CD14-positive monocyte (primary cell): ENCODE measurements around the gene CSGALNACT2. TPM values are rescaled to one million over a fixed set of nuclear protein-coding genes. Genes with fewer than 3 reads are reported as not detected.
A peak's percentile ranks its signal among the peaks of the same experiment; 100 is the strongest.

ENCODE experiments used
- DNase-seq, 3 donors: peaks; one replicate each; pipeline ENCODE4 v3.0.0-alpha.2; 2011 to 2022
- H2AFZ ChIP-seq: 2 replicates; pipeline ENCODE4 v1.6.0; 2012; ENCODE audit warnings: mild to moderate bottlenecking, low read depth, low read length, inconsistent platforms; ENCODE audit not compliant: insufficient read depth, poor library complexity, severe bottlenecking
- H3K27ac ChIP-seq, 2 donors: 1 replicate in 1 of 2; 2 replicates in 1 of 2; pipeline ENCODE4 v1.5.1; 2012 to 2013; ENCODE audit warnings: low read length in 2 of 2, control low read depth in 1 of 2, inconsistent platforms in 1 of 2, low read depth in 1 of 2, mild to moderate bottlenecking in 1 of 2
- H3K27me3 ChIP-seq, 2 donors: one replicate each; pipeline versions ENCODE4 v1.6.0 to v1.6.1; 2011 to 2013; ENCODE audit warnings: low read length in 2 of 2; ENCODE audit not compliant: control insufficient read depth in 2 of 2, insufficient read depth in 2 of 2
- H3K36me3 ChIP-seq, 2 donors: replicated peaks in 1 of 2; 1 replicate in 1 of 2; 2 replicates in 1 of 2; pipeline versions ENCODE4 v1.5.1 to v1.6.1; 2012 to 2013; ENCODE audit warnings: low read length in 2 of 2, control low read depth in 1 of 2, inconsistent platforms in 1 of 2, mild to moderate bottlenecking in 1 of 2; ENCODE audit not compliant: insufficient read depth in 2 of 2, control insufficient read depth in 1 of 2
- H3K4me1 ChIP-seq, 2 donors: 1 replicate in 1 of 2; 2 replicates in 1 of 2; pipeline versions ENCODE4 v1.5.1 to v1.6.1; 2012 to 2013; ENCODE audit warnings: low read length in 2 of 2, control low read depth in 1 of 2, inconsistent platforms in 1 of 2, mild to moderate bottlenecking in 1 of 2, moderate library complexity in 1 of 2; ENCODE audit not compliant: insufficient read depth in 2 of 2, control insufficient read depth in 1 of 2
- H3K4me2 ChIP-seq: replicated peaks from 2 replicates; pipeline ENCODE3; 2012; ENCODE audit warnings: low read length, moderate library complexity, mild to moderate bottlenecking; ENCODE audit not compliant: poor library complexity, severe bottlenecking; ENCODE audit errors: extremely low read depth
- H3K4me3 ChIP-seq, 3 experiments: fragments of 200-600 bp in 1 of 3; sonication (generic) in 1 of 3; replicated peaks in 1 of 3; 1 replicate in 2 of 3; 2 replicates in 1 of 3; pipeline ENCODE4 v1.5.1; 2011 to 2013; ENCODE audit warnings: low read length in 3 of 3, mild to moderate bottlenecking in 3 of 3, control low read depth in 2 of 3, low read depth in 2 of 3, inconsistent platforms in 1 of 3, moderate library complexity in 1 of 3
- H3K79me2 ChIP-seq: 2 replicates; pipeline ENCODE4 v1.6.0; 2012; ENCODE audit warnings: mild to moderate bottlenecking, control low read depth, inconsistent platforms, low read length, moderate library complexity; ENCODE audit not compliant: insufficient read depth
- H3K9ac ChIP-seq: 2 replicates; pipeline ENCODE4 v1.6.0; 2017; ENCODE audit warnings: low read length, mild to moderate bottlenecking; ENCODE audit not compliant: insufficient read depth, poor library complexity, severe bottlenecking
- H3K9me3 ChIP-seq, 2 donors: replicated peaks in 1 of 2; 1 replicate in 1 of 2; 2 replicates in 1 of 2; pipeline versions ENCODE4 v1.5.1 to v1.6.1; 2012 to 2013; ENCODE audit warnings: low read length in 2 of 2, control low read depth in 1 of 2; ENCODE audit not compliant: control insufficient read depth in 1 of 2, insufficient read depth in 1 of 2
- H4K20me1 ChIP-seq: 2 replicates; pipeline ENCODE4 v1.6.0; 2012; ENCODE audit warnings: mild to moderate bottlenecking, low read length, control low read depth, moderate library complexity; ENCODE audit not compliant: insufficient read depth
- H3K27ac Mint-ChIP-seq, 7 donors: one replicate each; pipeline ENCODE4 v1.8.0; 2020; ENCODE audit warnings: mild to moderate bottlenecking in 7 of 7, mixed read lengths in 7 of 7, moderate library complexity in 6 of 7, inconsistent platforms in 2 of 7
- H3K27me3 Mint-ChIP-seq, 3 donors: one replicate each; pipeline ENCODE4 v1.8.0; 2021 to 2022; ENCODE audit warnings: low read depth in 3 of 3, mild to moderate bottlenecking in 3 of 3, mixed read lengths in 3 of 3, moderate library complexity in 3 of 3, inconsistent platforms in 1 of 3
- H3K36me3 Mint-ChIP-seq, 2 donors: one replicate each; pipeline ENCODE4 v1.8.0; 2020; ENCODE audit warnings: mixed read lengths in 2 of 2, inconsistent platforms in 1 of 2, mild to moderate bottlenecking in 1 of 2
- H3K4me1 Mint-ChIP-seq: one replicate; pipeline ENCODE4 v1.8.0; 2020; ENCODE audit warnings: mild to moderate bottlenecking, mixed read lengths
- H3K4me3 Mint-ChIP-seq, 2 donors: one replicate each; pipeline ENCODE4 v1.8.0; 2020; ENCODE audit warnings: mild to moderate bottlenecking in 2 of 2, mixed read lengths in 2 of 2, moderate library complexity in 1 of 2
- H3K9me3 Mint-ChIP-seq, 7 donors: one replicate each; pipeline ENCODE4 v1.8.0; 2020 to 2022; ENCODE audit warnings: mixed read lengths in 7 of 7, mild to moderate bottlenecking in 6 of 7, moderate library complexity in 6 of 7, inconsistent platforms in 2 of 7
- WGBS: methylation state at CpG from one replicate; pipeline ENCODE4 v1.1.5; 2013; ENCODE audit warnings: missing lambda C conversion rate; ENCODE audit not compliant: insufficient coverage; 5-methylcytosine and 5-hydroxymethylcytosine counted together
- intact Hi-C, 2 donors: fragments of 100-400 bp; cut with micrococcal nuclease; formaldehyde crosslinking; loops; one replicate each; pipeline versions ENCODE4 v1.15.0 to v1.15.1; 2023
- polyA plus RNA-seq, 3 donors: library from polyadenylated mRNA; depleted of rRNA in 1 of 3; unstranded in 2 of 3; stranded (reverse) in 1 of 3; fragments of 300-500 nt in 2 of 3; fragments of >200 nt in 1 of 3; fragmentation: Illumina TruSeq in 2 of 3; gene quantifications; 1 replicate in 2 of 3; 2 replicates in 1 of 3; pipeline ENCODE4 v1.2.3, GENCODE V29; 2012 to 2021
- TF ChIP-seq, protein P1 (sequence below): fragments of 200-600 bp; IDR thresholded peaks from one replicate; pipeline ENCODE4 v1.8.0; 2022; ENCODE audit warnings: antibody characterized with exemption, mild to moderate bottlenecking

CSGALNACT2 gene
- polyA plus RNA-seq, 3 donors: 43.7 to 80.1 (median 48.2) TPM

- H3K27ac Mint-ChIP-seq: peak overlapping the region in 4 of 7 donors; percentile 2 to 81 (median 72)
- H3K4me1 Mint-ChIP-seq: peaks cover 5% of the 10 kb centered on the region
- Histone ChIP-seq H3K4me3 (no peak overlapping the region), H3K4me2 (no peak overlapping the region), H3K4me1 (no peaks in the 10 kb centered on the region), H3K9me3 (no peaks in the 10 kb centered on the region), H3K36me3 (peaks cover 4 to 24% of the 10 kb centered on the region in 2 donors), H4K20me1 (peaks cover 48% of the 10 kb centered on the region), H3K27ac (no peak overlapping the region), H2AFZ (no peak overlapping the region), H3K79me2 (no peaks in the 10 kb centered on the region), H3K27me3 (no peaks in the 10 kb centered on the region), H3K9ac (no peak overlapping the region)
- peaks cover 0 to 2% (median 1%) of the 10 kb centered on the region in 3 donors for H3K27me3 Mint-ChIP-seq
- H3K36me3 Mint-ChIP-seq: peaks cover 19 to 30% of the 10 kb centered on the region in 2 donors
- no peak for DNase-seq
- 93% methylated on average over 5 of the region's 8 CpGs for WGBS
- H3K9me3 Mint-ChIP-seq: no peaks in the 10 kb centered on the region
- intact Hi-C loops: no loop called here
- no peak overlapping the region for H3K4me3 Mint-ChIP-seq
- TF ChIP-seq, protein P1, sequence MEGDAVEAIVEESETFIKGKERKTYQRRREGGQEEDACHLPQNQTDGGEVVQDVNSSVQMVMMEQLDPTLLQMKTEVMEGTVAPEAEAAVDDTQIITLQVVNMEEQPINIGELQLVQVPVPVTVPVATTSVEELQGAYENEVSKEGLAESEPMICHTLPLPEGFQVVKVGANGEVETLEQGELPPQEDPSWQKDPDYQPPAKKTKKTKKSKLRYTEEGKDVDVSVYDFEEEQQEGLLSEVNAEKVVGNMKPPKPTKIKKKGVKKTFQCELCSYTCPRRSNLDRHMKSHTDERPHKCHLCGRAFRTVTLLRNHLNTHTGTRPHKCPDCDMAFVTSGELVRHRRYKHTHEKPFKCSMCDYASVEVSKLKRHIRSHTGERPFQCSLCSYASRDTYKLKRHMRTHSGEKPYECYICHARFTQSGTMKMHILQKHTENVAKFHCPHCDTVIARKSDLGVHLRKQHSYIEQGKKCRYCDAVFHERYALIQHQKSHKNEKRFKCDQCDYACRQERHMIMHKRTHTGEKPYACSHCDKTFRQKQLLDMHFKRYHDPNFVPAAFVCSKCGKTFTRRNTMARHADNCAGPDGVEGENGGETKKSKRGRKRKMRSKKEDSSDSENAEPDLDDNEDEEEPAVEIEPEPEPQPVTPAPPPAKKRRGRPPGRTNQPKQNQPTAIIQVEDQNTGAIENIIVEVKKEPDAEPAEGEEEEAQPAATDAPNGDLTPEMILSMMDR: no peak
These were observed 55.3 kb downstream of the CSGALNACT2 start for GRCh38 chr10:43193496-43194080.

- H3K4me3 Mint-ChIP-seq: no peak overlapping the region
- TF ChIP-seq, protein P1: no peak
These were observed 56.0 kb downstream of the CSGALNACT2 start for GRCh38 chr10:43194266-43194665.

More at GRCh38 chr10:43194266-43194665, 56.0 kb downstream of the CSGALNACT2 start:
- intact Hi-C loops: no loop called here
- peaks cover 16 to 23% of the 10 kb centered on the region in 2 donors for H3K36me3 Mint-ChIP-seq
- Histone ChIP-seq H3K79me2 (no peaks in the 10 kb centered on the region), H4K20me1 (peaks cover 42% of the 10 kb centered on the region), H3K4me3 (no peak overlapping the region), H3K27me3 (no peaks in the 10 kb centered on the region), H3K9ac (no peak overlapping the region), H3K4me2 (no peak overlapping the region), H3K4me1 (no peaks in the 10 kb centered on the region), H3K9me3 (no peaks in the 10 kb centered on the region), H3K36me3 (peaks cover 0 to 17% of the 10 kb centered on the region in 2 donors), H3K27ac (no peak overlapping the region), H2AFZ (no peak overlapping the region)
- no peak for DNase-seq
- H3K27ac Mint-ChIP-seq: peak overlapping the region in 3 of 7 donors; percentile 2 to 81 (median 4)
- WGBS: 95% methylated on average over 2 of the region's 4 CpGs
- H3K4me1 Mint-ChIP-seq: peaks cover 4% of the 10 kb centered on the region
- H3K9me3 Mint-ChIP-seq: no peaks in the 10 kb centered on the region
- H3K27me3 Mint-ChIP-seq: peaks cover 0 to 1% (median under 1%) of the 10 kb centered on the region in 3 donors
